Lung microvascular endothelial cell (primary cell): ENCODE results near the gene C1orf35. TPM values are rescaled to one million over a fixed set of nuclear protein-coding genes. Genes with fewer than 3 reads are reported as not detected.

Experiments used
- DNase-seq, 2 donors: peaks; one replicate each; pipeline versions ENCODE4 v3.0.0 to v3.0.0-alpha.2; 2010; ENCODE audit warnings: low read depth in 2 of 2
- total RNA-seq: library from RNA; depleted of rRNA; stranded (reverse); fragments of >200 nt; gene quantifications from 2 replicates; pipeline ENCODE4 v1.2.1, GENCODE V29; 2014

Gene C1orf35
- total RNA-seq, 1 donor from 2014 or later: 8.1 TPM

GRCh38 chr1:228064296-228064695 is 38.8 kb downstream of the C1orf35 start:
- no peak for DNase-seq

- no peak for DNase-seq
Measured at GRCh38 chr1:228063251-228064191, 39.6 kb downstream of the C1orf35 start.

GRCh38 chr1:228062812-228063211 is 40.3 kb downstream of the C1orf35 start:
- DNase-seq: no peak

GRCh38 chr1:228062085-228062791 is 40.9 kb downstream of the C1orf35 start:
- DNase-seq: no peak

GRCh38 chr1:228061411-228062084 is 41.6 kb downstream of the C1orf35 start:
- no peak for DNase-seq

GRCh38 chr1:228060458-228061190 is 42.5 kb downstream of the C1orf35 start:
- DNase-seq: no peak

GRCh38 chr1:228059634-228060457 is 43.3 kb downstream of the C1orf35 start:
- peak in 1 of 2 donors; percentile 61 for DNase-seq

GRCh38 chr1:228058949-228059633 is 44.0 kb downstream of the C1orf35 start:
- DNase-seq: no peak

GRCh38 chr1:228058172-228058948 is 44.8 kb downstream of the C1orf35 start:
- DNase-seq: no peak

Other genes starting within 250 kb of the C1orf35 start
- gene WNT9A, start 155.4 kb downstream of the C1orf35 start, total RNA-seq: 0.87 and 0.99 TPM in 2 replicates
- not detected in 2 replicates for gene WNT3A, start 96.3 kb downstream of the C1orf35 start, total RNA-seq
- 205 and 292 TPM in 2 replicates for gene ARF1, start 20.6 kb downstream of the C1orf35 start, total RNA-seq
- gene MRPL55, start 6.0 kb upstream of the C1orf35 start, total RNA-seq: 35.7 and 47.4 TPM in 2 replicates
- gene GUK1, start 37.0 kb upstream of the C1orf35 start, total RNA-seq: 590 and 952 TPM in 2 replicates
- gene GJC2, start 46.6 kb upstream of the C1orf35 start, total RNA-seq: 6.5 and 18.3 TPM in 2 replicates
- 4.6 and 8.9 TPM in 2 replicates for gene IBA57, start 62.5 kb upstream of the C1orf35 start, total RNA-seq
- 2.2 and 9.5 TPM in 2 replicates for gene OBSCN, start 104.7 kb upstream of the C1orf35 start, total RNA-seq